Measurements from ENCODE around the gene TAF11L13. TPM values are rescaled to one million over a fixed set of nuclear protein-coding genes. Genes with fewer than 3 reads are reported as not detected.
"Not testable (repeated sequence)": the region's sequence is repeated elsewhere in the genome, so short reads cannot be mapped to it uniquely, and the experiment has no call there.

The TAF11L13 gene
- total RNA-seq, 3 donors from 2014 or later, result not detected

DNA sequence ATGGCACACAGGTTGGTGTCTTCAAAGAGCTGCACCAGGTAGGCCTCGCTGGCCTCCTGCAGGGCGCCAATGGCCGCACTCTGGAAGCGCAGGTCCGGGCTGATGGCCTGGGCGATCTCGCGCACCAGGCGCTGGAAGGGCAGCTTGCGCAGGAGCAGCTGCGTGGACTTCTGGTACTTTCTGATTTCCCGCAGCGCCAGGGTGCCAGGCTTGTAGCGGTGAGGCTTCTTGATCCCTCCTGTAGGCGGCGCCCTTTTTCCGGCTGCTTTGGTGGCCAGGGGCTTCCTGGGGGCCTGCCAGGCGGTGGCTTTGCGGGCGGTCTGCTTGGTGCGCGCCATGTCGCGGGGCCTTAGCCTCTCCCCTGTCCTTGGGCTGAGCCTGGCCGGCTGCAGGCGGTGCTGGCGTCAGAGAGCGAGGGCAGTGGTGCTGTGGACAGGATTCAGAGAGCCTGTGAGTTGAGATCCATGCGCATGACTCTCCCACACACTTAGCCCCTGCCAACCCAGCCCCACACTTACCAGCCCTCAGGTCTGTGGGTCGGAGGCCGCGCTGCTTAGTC is 23.4 kb downstream of the TAF11L13 start:
- H3K9me3 Mint-ChIP-seq, result peaks cover 11% of the 10 kb centered on the region
- H3K36me3 Mint-ChIP-seq (ENCODE audit: insufficient read depth); H3K4me3 Mint-ChIP-seq; H3K27me3 Mint-ChIP-seq (ENCODE audit: low read depth); H3K4me1 Mint-ChIP-seq (ENCODE audit: low read depth); ATAC-seq; DNase-seq: not testable (repeated sequence)

DNA sequence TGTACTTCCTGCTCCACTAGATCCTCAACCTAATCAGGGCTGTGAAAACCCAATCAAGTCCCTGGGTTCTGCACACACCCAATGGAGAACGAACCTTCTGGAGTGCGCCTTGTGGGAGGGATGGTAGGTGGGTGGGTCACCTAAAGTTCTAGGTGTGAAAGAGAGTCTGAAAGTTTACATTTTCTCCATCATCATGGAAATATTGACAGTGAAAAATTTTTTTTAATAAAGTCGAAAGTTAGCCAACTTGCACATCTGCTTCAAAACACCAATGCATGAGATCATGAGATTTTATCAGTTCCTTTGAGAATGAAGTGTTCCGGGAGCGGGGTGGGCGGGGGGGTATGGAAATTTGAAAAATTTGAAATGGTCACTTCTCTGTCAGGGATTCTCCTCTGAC is 24.0 kb downstream of the TAF11L13 start:
- no peak for DNase-seq
- no peaks in the 10 kb centered on the region for H3K36me3 Mint-ChIP-seq (ENCODE audit: insufficient read depth)
- peaks cover 15% of the 10 kb centered on the region for H3K9me3 Mint-ChIP-seq
- ATAC-seq, result no peak
- H3K27me3 Mint-ChIP-seq (ENCODE audit: low read depth), result no peaks in the 10 kb centered on the region
- H3K4me1 Mint-ChIP-seq (ENCODE audit: low read depth), result no peaks in the 10 kb centered on the region
- H3K4me3 Mint-ChIP-seq, result no peak overlapping the region

DNA sequence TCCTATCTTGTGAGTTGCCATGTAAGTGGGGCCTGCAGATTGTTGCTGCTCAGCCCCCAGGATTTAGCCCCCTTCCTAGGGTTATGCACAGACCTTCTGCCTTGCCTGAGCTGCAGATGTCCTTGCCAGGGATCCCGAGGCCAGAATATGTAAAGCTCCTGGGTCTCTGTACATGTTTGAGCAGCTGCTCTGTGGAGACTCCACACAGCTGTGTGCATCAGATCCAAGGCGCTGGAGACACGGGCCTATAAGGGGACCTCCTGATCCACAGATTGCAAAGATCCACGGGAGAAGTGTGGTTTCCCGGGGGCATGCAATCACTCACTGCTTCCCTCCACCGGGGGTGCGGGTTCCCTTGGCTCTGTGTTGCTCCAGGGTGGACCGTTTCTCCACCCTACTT is 31.3 kb downstream of the TAF11L13 start:
- no peak overlapping the region for H3K4me3 Mint-ChIP-seq
- H3K27me3 Mint-ChIP-seq (ENCODE audit: low read depth), result no peaks in the 10 kb centered on the region
- ATAC-seq, result no peak
- DNase-seq, result no peak
- peaks cover 18% of the 10 kb centered on the region for H3K9me3 Mint-ChIP-seq
- no peaks in the 10 kb centered on the region for H3K4me1 Mint-ChIP-seq (ENCODE audit: low read depth)
- no peaks in the 10 kb centered on the region for H3K36me3 Mint-ChIP-seq (ENCODE audit: insufficient read depth)

DNA sequence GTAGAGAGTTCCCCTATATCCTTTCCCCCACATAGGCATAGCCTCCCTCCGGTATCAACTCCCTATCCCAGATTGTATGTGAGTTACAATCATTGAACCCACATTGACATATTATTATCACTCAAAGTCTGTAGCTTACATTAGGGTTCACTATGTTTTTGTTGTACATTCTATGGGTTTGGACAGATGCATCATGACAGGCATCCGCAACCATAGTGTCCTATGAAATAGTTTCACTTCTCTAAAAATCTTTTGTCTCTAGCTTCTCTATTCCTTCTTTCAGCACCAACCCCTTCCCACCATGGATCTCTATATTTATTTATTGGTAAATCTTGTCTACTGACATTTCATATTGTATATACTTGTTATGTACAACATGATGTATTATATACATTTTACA is 33.9 kb downstream of the TAF11L13 start:
- H3K27me3 Mint-ChIP-seq (ENCODE audit: low read depth), result no peaks in the 10 kb centered on the region
- H3K9me3 Mint-ChIP-seq, result peaks cover 16% of the 10 kb centered on the region
- no peak for ATAC-seq
- no peaks in the 10 kb centered on the region for H3K4me1 Mint-ChIP-seq (ENCODE audit: low read depth)
- no peaks in the 10 kb centered on the region for H3K36me3 Mint-ChIP-seq (ENCODE audit: insufficient read depth)
- DNase-seq, result no peak
- H3K4me3 Mint-ChIP-seq, result no peak overlapping the region

DNA sequence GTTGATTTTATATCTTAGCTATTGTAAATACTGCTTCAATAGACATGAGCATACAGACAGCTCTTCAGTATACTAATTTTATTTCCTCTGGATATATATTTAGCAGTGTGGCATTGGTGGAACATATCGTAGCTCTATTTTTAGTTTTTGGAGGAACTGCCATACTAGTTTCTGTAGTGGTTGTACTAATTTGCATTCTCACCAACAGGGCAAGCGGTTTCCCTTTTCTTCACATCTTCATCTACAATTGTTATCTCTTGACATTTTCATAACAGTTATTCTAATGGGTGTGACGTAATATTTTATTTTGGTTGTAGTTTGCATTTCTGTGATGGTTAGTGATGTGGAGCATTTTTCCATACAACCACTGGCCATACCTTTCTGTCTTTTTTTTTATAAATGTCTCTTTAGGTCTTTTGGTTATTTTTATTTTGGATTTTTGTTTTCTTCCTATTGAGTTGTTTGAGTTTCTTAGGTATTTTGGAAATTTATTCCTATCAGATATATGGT is 34.9 kb downstream of the TAF11L13 start:
- no peaks in the 10 kb centered on the region for H3K4me1 Mint-ChIP-seq (ENCODE audit: low read depth)

DNA sequence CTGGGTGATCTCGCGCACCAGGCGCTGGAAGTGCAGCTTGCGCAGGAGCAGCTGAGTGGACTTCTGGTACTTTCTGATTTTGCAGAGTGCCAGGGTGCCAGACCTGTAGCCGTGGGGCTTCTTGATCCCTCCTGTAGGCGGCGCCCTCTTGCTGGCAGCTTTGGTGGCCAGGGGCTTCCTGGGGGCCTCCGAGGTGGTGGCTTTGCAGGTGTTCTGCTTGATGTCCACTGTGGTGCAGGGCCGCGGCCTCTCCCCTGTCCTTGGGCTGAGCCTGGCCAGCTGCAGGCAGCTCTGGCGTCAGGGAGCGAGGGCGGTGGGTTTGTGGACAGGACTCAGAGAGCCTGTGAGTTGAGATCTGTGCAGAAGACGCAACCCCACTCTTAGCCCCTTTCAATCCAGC is 38.5 kb downstream of the TAF11L13 start:
- H3K36me3 Mint-ChIP-seq (ENCODE audit: insufficient read depth), result no peaks in the 10 kb centered on the region
- peaks cover 11% of the 10 kb centered on the region for H3K9me3 Mint-ChIP-seq
- DNase-seq (no peak), ATAC-seq (no peak)
- no peaks in the 10 kb centered on the region for H3K4me1 Mint-ChIP-seq (ENCODE audit: low read depth)
- no peak overlapping the region for H3K4me3 Mint-ChIP-seq
- H3K27me3 Mint-ChIP-seq (ENCODE audit: low read depth), result no peaks in the 10 kb centered on the region

More for the DNA sequence above, 34.9 kb downstream of the TAF11L13 start:
- no peak for DNase-seq
- peaks cover 13% of the 10 kb centered on the region for H3K9me3 Mint-ChIP-seq
- no peaks in the 10 kb centered on the region for H3K27me3 Mint-ChIP-seq (ENCODE audit: low read depth)
- no peaks in the 10 kb centered on the region for H3K36me3 Mint-ChIP-seq (ENCODE audit: insufficient read depth)
- no peak for ATAC-seq
- no peak overlapping the region for H3K4me3 Mint-ChIP-seq

DNA sequence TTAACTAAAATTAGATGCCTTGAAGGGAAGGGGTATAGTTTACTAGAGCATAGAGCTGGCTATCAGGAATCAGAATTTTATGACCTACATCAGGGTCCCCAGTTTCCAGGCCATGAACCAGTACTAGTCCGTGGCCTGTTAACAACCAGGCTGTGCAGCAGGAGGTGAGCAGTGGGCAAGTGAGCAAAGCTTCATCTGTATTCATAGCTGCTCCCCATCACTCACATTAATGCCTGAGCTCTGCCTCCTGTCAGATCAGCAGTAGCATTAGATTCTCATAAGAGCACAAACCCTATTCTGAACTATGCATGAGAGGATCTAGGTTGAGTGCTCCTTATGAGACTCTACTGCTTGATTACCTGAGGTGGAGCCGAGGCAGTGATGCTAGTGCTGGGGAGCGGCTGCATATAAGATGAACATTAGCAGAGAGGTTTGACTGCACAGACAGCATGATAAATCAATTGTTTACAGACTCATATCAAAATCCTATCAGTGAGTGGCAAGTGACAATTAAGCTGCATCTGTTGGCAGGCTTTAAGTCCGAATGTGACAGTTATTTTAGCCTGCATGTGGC is 47.0 kb downstream of the TAF11L13 start:
- Mint-ChIP-seq H3K4me1 (ENCODE audit: low read depth) (no peaks in the 10 kb centered on the region), H3K9me3 (peaks cover 2% of the 10 kb centered on the region)

DNA sequence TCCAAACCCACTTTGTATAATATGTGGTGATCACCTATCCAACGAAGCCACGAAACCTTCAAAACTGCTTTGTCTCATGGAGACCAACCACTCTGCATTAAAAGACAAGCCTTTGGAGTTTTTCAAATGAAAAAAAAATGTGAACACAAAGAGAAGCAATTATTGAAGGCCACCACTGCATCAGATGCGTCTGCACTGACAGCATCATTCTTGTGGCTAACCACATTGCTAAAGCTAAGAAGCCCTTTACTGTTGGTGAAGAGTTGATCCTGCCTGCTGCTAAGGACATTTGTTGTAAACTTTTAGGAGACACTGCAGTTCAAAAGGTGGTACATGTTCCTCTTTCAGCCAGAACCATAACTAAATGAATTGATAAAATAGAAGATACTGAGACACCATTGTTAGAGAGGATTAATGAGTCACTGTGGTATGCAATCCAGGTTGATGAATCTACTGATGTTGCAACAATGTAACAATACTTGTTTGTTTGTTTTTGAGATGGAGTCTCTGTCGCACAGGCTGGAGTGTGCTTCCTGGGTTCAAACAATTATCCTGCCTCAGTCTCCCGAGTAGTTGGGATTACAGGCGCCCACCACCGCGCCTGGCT is 47.8 kb downstream of the TAF11L13 start:
- Mint-ChIP-seq H3K9me3 (peaks cover 2% of the 10 kb centered on the region), H3K36me3 (ENCODE audit: insufficient read depth) (no peaks in the 10 kb centered on the region), H3K4me1 (ENCODE audit: low read depth) (no peaks in the 10 kb centered on the region), H3K27me3 (ENCODE audit: low read depth) (no peaks in the 10 kb centered on the region), H3K4me3 (no peak overlapping the region)
- no peak for DNase-seq
- no peak for ATAC-seq

More for the DNA sequence above, 47.0 kb downstream of the TAF11L13 start:
- DNase-seq (no peak), ATAC-seq (no peak)
- H3K36me3 Mint-ChIP-seq (ENCODE audit: insufficient read depth), result no peaks in the 10 kb centered on the region
- H3K4me3 Mint-ChIP-seq, result no peak overlapping the region
- no peaks in the 10 kb centered on the region for H3K27me3 Mint-ChIP-seq (ENCODE audit: low read depth)

DNA sequence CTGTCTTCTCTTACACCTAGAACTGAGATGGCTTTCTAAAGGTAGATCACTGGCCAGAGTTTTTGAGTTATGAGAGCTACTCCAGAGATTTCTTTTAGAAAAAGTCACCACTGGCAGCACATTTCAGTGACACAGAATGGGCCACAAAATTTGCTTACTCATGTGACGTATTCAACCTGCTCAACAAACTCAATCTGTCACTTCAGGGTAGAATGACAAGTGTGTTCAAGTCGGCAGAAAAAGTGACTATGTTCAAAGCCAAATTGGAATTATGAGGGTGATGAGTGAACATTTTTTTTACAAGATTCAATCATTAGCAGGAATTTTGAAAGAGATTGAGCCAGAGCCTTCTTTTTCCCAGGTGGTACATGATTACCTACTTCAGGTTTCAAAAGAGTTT is 48.8 kb downstream of the TAF11L13 start:
- DNase-seq (no peak), ATAC-seq (no peak)
- no peaks in the 10 kb centered on the region for H3K36me3 Mint-ChIP-seq (ENCODE audit: insufficient read depth)
- H3K4me1 Mint-ChIP-seq (ENCODE audit: low read depth), result no peaks in the 10 kb centered on the region
- peaks cover 2% of the 10 kb centered on the region for H3K9me3 Mint-ChIP-seq
- H3K4me3 Mint-ChIP-seq, result no peak overlapping the region
- H3K27me3 Mint-ChIP-seq (ENCODE audit: low read depth), result no peaks in the 10 kb centered on the region

Other genes with a start within 250 kb of the TAF11L13 start
- not detected for gene TAF11L2, start 133.9 kb upstream of the TAF11L13 start, total RNA-seq
- gene TAF11L3, start 113.7 kb upstream of the TAF11L13 start, total RNA-seq, result not detected
- gene TAF11L4, start 110.3 kb upstream of the TAF11L13 start, total RNA-seq, result not detected
- gene TAF11L5, start 106.9 kb upstream of the TAF11L13 start, total RNA-seq, result not detected
- not detected for gene TAF11L6, start 103.4 kb upstream of the TAF11L13 start, total RNA-seq
- not detected for gene TAF11L7, start 46.3 kb upstream of the TAF11L13 start, total RNA-seq
- not detected for gene TAF11L8, start 41.1 kb upstream of the TAF11L13 start, total RNA-seq
- not detected for gene TAF11L9, start 37.7 kb upstream of the TAF11L13 start, total RNA-seq
- gene TAF11L10, start 34.3 kb upstream of the TAF11L13 start, total RNA-seq, result not detected
- not detected for gene TAF11L11, start 27.9 kb upstream of the TAF11L13 start, total RNA-seq
- not detected for gene TAF11L12, start 21.7 kb upstream of the TAF11L13 start, total RNA-seq
- gene TAF11L14, start 2.4 kb downstream of the TAF11L13 start, total RNA-seq, result not detected

Measured in activated T-cell treated with anti-CD3 and anti-CD28 coated beads, Interleukin-2, amount 50 U/mL, for 4 hours (primary cell).